Endothelial cell of umbilical vein (primary cell): Measurements from ENCODE around the gene CST9L. TPM values are rescaled to one million over a fixed set of nuclear protein-coding genes. Genes with fewer than 3 reads are reported as not detected.

Experiments used
- BruUV-seq: library from RNA; stranded (reverse); fragments of 400-500 nt; replicated peaks from 2 replicates; lab custom pipeline; 2021; lab: Mats Ljungman, UMichigan
- CTCF ChIA-PET: fragments of 300-600, 350-600 bp; sonication (Branson Sonifier 250); formaldehyde crosslinking; loops from one replicate; lab custom pipeline; 2021; ENCODE audit warnings: antibody characterized with exemption, inconsistent platforms; lab: Charles Lee
- POLR2A ChIA-PET: fragments of 300-600, 350-600 bp; sonication (Branson Sonifier 250); formaldehyde crosslinking; loops from one replicate; lab custom pipeline; 2021; ENCODE audit warnings: antibody characterized with exemption, inconsistent platforms; lab: Charles Lee
- DNase-seq: peaks from one replicate; pipeline ENCODE4 v3.0.0-alpha.2; 2011; ENCODE audit warnings: low read depth, low spot score
- FAIRE-seq: peaks from 2 replicates; lab custom pipeline; 2011; peaks lifted over from hg19 to GRCh38; lab: Jason Lieb, UNC
- H2AFZ ChIP-seq: 2 replicates; pipeline ENCODE4 v1.6.0; 2012; ENCODE audit warnings: low read depth, low read length, control low read depth, inconsistent platforms
- H3K27ac ChIP-seq: 2 replicates; pipeline ENCODE4 v1.5.1; 2011; ENCODE audit warnings: low read depth, mild to moderate bottlenecking, control low read depth, low read length, moderate library complexity; ENCODE audit not compliant: insufficient read depth
- H3K27me3 ChIP-seq, 2 experiments: 2 replicates each; pipeline versions ENCODE4 v1.6.0 to v1.6.1; 2011; ENCODE audit warnings: low read length in 2 of 2, mixed read lengths in 1 of 2; ENCODE audit not compliant: control insufficient read depth in 2 of 2, insufficient read depth in 2 of 2
- H3K36me3 ChIP-seq, 2 experiments: 2 replicates in 1 of 2; 3 replicates in 1 of 2; pipeline ENCODE4 v1.5.1; 2011; ENCODE audit warnings: low read length in 2 of 2, mild to moderate bottlenecking in 1 of 2, moderate library complexity in 1 of 2; ENCODE audit not compliant: control insufficient read depth in 2 of 2, insufficient read depth in 2 of 2; ENCODE audit errors: extremely low read depth in 1 of 2
- H3K4me1 ChIP-seq: 3 replicates; pipeline ENCODE4 v1.5.1; 2011; ENCODE audit warnings: mild to moderate bottlenecking, low read length; ENCODE audit not compliant: control insufficient read depth, insufficient read depth; ENCODE audit errors: extremely low read depth
- H3K4me2 ChIP-seq: 2 replicates; pipeline ENCODE4 v1.6.1; 2011; ENCODE audit warnings: low read length, control low read depth, mixed read lengths; ENCODE audit not compliant: insufficient read depth
- H3K4me3 ChIP-seq, 3 experiments: fragments of 200-600 bp in 1 of 3; sonication (generic), shearing (Covaris generic) in 1 of 3; replicated peaks in 1 of 3; 2 replicates each; pipeline ENCODE4 v1.5.1; 2011 to 2016; ENCODE audit warnings: control low read depth in 3 of 3, low read length in 3 of 3, mild to moderate bottlenecking in 2 of 3, inconsistent platforms in 1 of 3, low read depth in 1 of 3, moderate library complexity in 1 of 3; ENCODE audit not compliant: insufficient read depth in 1 of 3
- H3K79me2 ChIP-seq: 2 replicates; pipeline ENCODE4 v1.6.0; 2012; ENCODE audit warnings: low read length, inconsistent platforms; ENCODE audit not compliant: control insufficient read depth, insufficient read depth
- H3K9ac ChIP-seq: replicated peaks from 2 replicates; pipeline ENCODE3; 2011; ENCODE audit warnings: low read length, control low read depth; ENCODE audit not compliant: insufficient read depth; ENCODE audit errors: extremely low read depth
- H3K9me1 ChIP-seq: replicated peaks from 3 replicates; pipeline ENCODE4 v1.6.0; 2011; ENCODE audit warnings: mild to moderate bottlenecking, low read length; ENCODE audit not compliant: control insufficient read depth, insufficient read depth; ENCODE audit errors: extremely low read depth
- H3K9me3 ChIP-seq: replicated peaks from 2 replicates; pipeline ENCODE4 v1.5.1; 2012; ENCODE audit warnings: low read length, inconsistent platforms; ENCODE audit not compliant: control insufficient read depth, insufficient read depth
- H4K20me1 ChIP-seq: replicated peaks from 2 replicates; pipeline ENCODE3; 2011; ENCODE audit warnings: mild to moderate bottlenecking, low read length; ENCODE audit not compliant: control insufficient read depth, insufficient read depth; ENCODE audit errors: extremely low read depth
- CTCF ChIP-seq, 2 donors: IDR thresholded peaks; 1 replicate in 1 of 2; 2 replicates in 1 of 2; pipeline ENCODE4 v1.5.1; 2011; ENCODE audit warnings: low read length in 2 of 2, mild to moderate bottlenecking in 2 of 2, moderate library complexity in 2 of 2, control low read depth in 1 of 2, inconsistent platforms in 1 of 2, low read depth in 1 of 2; ENCODE audit not compliant: insufficient read depth in 1 of 2; ENCODE audit errors: extremely low read depth in 1 of 2
- FOS ChIP-seq: IDR thresholded peaks from 2 replicates; pipeline ENCODE4 v1.6.1; 2011; ENCODE audit warnings: mild to moderate bottlenecking, low read length, moderate library complexity, borderline replicate concordance; ENCODE audit not compliant: insufficient read depth
- GATA2 ChIP-seq: IDR thresholded peaks from 2 replicates; pipeline ENCODE4 v1.7.0; 2011; ENCODE audit warnings: low read depth, mild to moderate bottlenecking, moderate library complexity, mixed read lengths, low read length; ENCODE audit not compliant: insufficient read length, insufficient read depth
- JUN ChIP-seq: IDR thresholded peaks from 2 replicates; pipeline ENCODE4 v1.6.1; 2011; ENCODE audit warnings: borderline replicate concordance, low read depth; ENCODE audit not compliant: insufficient read length, insufficient read depth
- MYC ChIP-seq: IDR thresholded peaks from one replicate; pipeline ENCODE4 v1.6.1; 2011; ENCODE audit warnings: mild to moderate bottlenecking, low read depth, low read length
- POLR2A ChIP-seq: IDR thresholded peaks from 2 replicates; pipeline ENCODE4 v1.6.1; 2012; ENCODE audit warnings: low read depth, mild to moderate bottlenecking, control low read depth, low read length
- POLR2AphosphoS5 ChIP-seq: IDR thresholded peaks from 2 replicates; pipeline ENCODE4 v1.6.1; 2012; ENCODE audit warnings: low read depth, mild to moderate bottlenecking, control low read depth, low read length, moderate library complexity; ENCODE audit not compliant: insufficient read depth
- dilution Hi-C: fragments of 300-500 bp; cut with MboI; formaldehyde crosslinking; loops from one replicate; pipeline ENCODE4 v1.15.0; 2019; ENCODE audit warnings: low sequenced_read_pairs; ENCODE audit not compliant: extremely low pct_ligation_motif_present
- intact Hi-C: fragments of 100-400 bp; cut with micrococcal nuclease; formaldehyde crosslinking; loops from one replicate; pipeline ENCODE4 v1.10.0; 2022
- polyA plus RNA-seq, 4 experiments: library from polyadenylated mRNA; depleted of rRNA in 3 of 4; stranded (reverse) in 3 of 4; unstranded in 1 of 4; fragments of >200 nt; gene quantifications; 2 replicates each; pipeline versions ENCODE4 v1.2.1 to v1.2.3, GENCODE V29; 2011 to 2012; ENCODE audit warnings: missing spikeins in 1 of 4
- total RNA-seq: library from RNA; stranded (reverse); gene quantifications from 2 replicates; pipeline ENCODE4 v1.2.3, GENCODE V29; 2021
- TF ChIP-seq, protein P1 (sequence below): IDR thresholded peaks from 2 replicates; pipeline ENCODE4 v1.6.1; 2011; ENCODE audit not compliant: insufficient read depth, insufficient read length

CST9L gene
- total and polyA plus RNA-seq, 2 donors (not counting 3 experiments of a cell fraction or from before 2014, with no cell fraction given), result not detected

DNA sequence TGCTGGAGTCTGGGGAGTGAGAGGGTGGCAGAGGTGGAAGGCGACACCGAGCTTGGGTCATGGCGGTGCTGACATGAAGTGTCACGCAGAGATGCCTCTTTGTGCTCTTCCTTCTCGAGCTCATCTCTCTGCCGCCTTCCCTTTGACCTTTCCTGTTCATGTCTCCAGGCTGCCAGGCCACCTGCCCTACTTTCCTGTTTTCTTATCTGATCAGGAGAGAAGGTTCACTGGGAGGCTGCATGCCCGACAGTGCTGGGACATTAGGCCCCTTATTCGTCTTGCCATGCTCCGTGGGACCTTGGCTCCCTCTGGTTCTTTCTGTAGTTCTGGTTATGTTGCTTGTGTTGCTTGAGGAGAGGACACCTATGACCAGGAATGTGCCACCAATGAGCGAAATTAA is 44.1 kb downstream of the CST9L start:
- Histone ChIP-seq H3K9me3 (no peaks in the 10 kb centered on the region), H3K4me3 (no peak overlapping the region), H3K27me3 (no peaks in the 10 kb centered on the region), H3K79me2 (no peaks in the 10 kb centered on the region), H3K4me2 (no peak overlapping the region), H3K9ac (no peak overlapping the region), H3K4me1 (no peaks in the 10 kb centered on the region), H3K9me1 (no peaks in the 10 kb centered on the region), H3K27ac (no peak overlapping the region), H4K20me1 (no peaks in the 10 kb centered on the region), H2AFZ (no peak overlapping the region), H3K36me3 (no peaks in the 10 kb centered on the region)
- BruUV-seq, result no TSS peak
- no peak for DNase-seq
- intact Hi-C loops, result no loop called here
- CTCF ChIA-PET, result no interaction called here
- TF ChIP-seq FOS (no peak), GATA2 (no peak), MYC (no peak), POLR2A (no peak), JUN (no peak)
- TF ChIP-seq, protein P1, sequence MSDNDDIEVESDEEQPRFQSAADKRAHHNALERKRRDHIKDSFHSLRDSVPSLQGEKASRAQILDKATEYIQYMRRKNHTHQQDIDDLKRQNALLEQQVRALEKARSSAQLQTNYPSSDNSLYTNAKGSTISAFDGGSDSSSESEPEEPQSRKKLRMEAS, result no peak
- FAIRE-seq, result no peak
- POLR2A ChIA-PET, result no interaction called here
- dilution Hi-C loops, result no loop called here

- DNase-seq, result no peak
- Histone ChIP-seq H2AFZ (no peak overlapping the region), H3K36me3 (no peaks in the 10 kb centered on the region), H3K27ac (no peak overlapping the region), H3K4me3 (no peak overlapping the region), H4K20me1 (no peaks in the 10 kb centered on the region), H3K27me3 (no peaks in the 10 kb centered on the region), H3K9ac (no peak overlapping the region), H3K9me3 (no peaks in the 10 kb centered on the region), H3K79me2 (no peaks in the 10 kb centered on the region), H3K9me1 (no peaks in the 10 kb centered on the region), H3K4me2 (no peak overlapping the region), H3K4me1 (no peaks in the 10 kb centered on the region)
- no peak for FAIRE-seq
- dilution Hi-C loops, result no loop called here
- TF ChIP-seq CTCF (IDR thresholded peaks at IDR 0.05; ENCODE audit: extremely low read depth in 1 of 2, insufficient read depth in 1 of 2, low read depth in 1 of 2, low read length in 2 of 2) (no peak), GATA2 (no peak), POLR2A (no peak), JUN (no peak), POLR2AphosphoS5 (no peak)
- TF ChIP-seq, protein P1, result no peak
- intact Hi-C loops, result no loop called here
- no TSS peak for BruUV-seq
- CTCF ChIA-PET, result no interaction called here
- POLR2A ChIA-PET, result no interaction called here
Measured at GRCh38 chr20:23520185-23520584, 48.1 kb downstream of the CST9L start.
